ENCODE measurements around the gene ZNF618.

GRCh38 chr9:114060711-114061110, 184.6 kb downstream of the ZNF618 start:
- TF ChIP-seq CTCF (IDR thresholded peaks at IDR 0.05) (no peak), POLR2A (IDR thresholded peaks at IDR 0.05) (no peak)
